HG03354 (cell line): Measurements from ENCODE around the gene PTK7.
"Not testable (repeated sequence)": the region's sequence is repeated elsewhere in the genome, so short reads cannot be mapped to it uniquely, and the experiment has no call there.

Source experiments
- ATAC-seq: cut with Tn5 transposase; IDR thresholded peaks from one replicate; pipeline ENCODE4 v1.9.1; 2021; ENCODE audit warnings: mild to moderate bottlenecking; ENCODE audit not compliant: unreplicated experiment, poor library complexity, severe bottlenecking

The PTK7 gene

GRCh38 chr6:43138267-43138666 is 62.2 kb downstream of the PTK7 start:
- ATAC-seq: no peak

- ATAC-seq: not testable (repeated sequence)
These were observed 63.9 kb downstream of the PTK7 start for GRCh38 chr6:43139973-43140372.

- ATAC-seq: no peak
These were observed 65.5 kb downstream of the PTK7 start for GRCh38 chr6:43141644-43142043.

- ATAC-seq: no peak
These were observed 66.0 kb downstream of the PTK7 start for GRCh38 chr6:43142101-43142500.

- peak; percentile 84 for ATAC-seq
These were observed 67.4 kb downstream of the PTK7 start for GRCh38 chr6:43143235-43144128.

- no peak for ATAC-seq
These were observed 68.8 kb downstream of the PTK7 start for GRCh38 chr6:43144879-43145278.

GRCh38 chr6:43146261-43146660 is 70.1 kb downstream of the PTK7 start:
- no peak for ATAC-seq

GRCh38 chr6:43146709-43147688 is 70.9 kb downstream of the PTK7 start:
- ATAC-seq: no peak

GRCh38 chr6:43147691-43148477 is 71.8 kb downstream of the PTK7 start:
- no peak for ATAC-seq

- no peak for ATAC-seq
These were observed 73.2 kb downstream of the PTK7 start for GRCh38 chr6:43149265-43149664.

- ATAC-seq: no peak
These were observed 74.1 kb downstream of the PTK7 start for GRCh38 chr6:43150051-43150751.

- ATAC-seq: no peak
These were observed 83.5 kb downstream of the PTK7 start for GRCh38 chr6:43159599-43159998.

- ATAC-seq: no peak
These were observed 87.8 kb downstream of the PTK7 start for GRCh38 chr6:43163899-43164298.

GRCh38 chr6:43170417-43170930 is 94.4 kb downstream of the PTK7 start:
- ATAC-seq: no peak

- peak; percentile 63 for ATAC-seq
These were observed 95.0 kb downstream of the PTK7 start, which contains the start of gene SRF for GRCh38 chr6:43170931-43171706. SRF (plus strand) TSS chr6:43171269; CDS start chr6:43171657, 388 bp downstream.

GRCh38 chr6:43171707-43172103 is 95.6 kb downstream of the PTK7 start:
- ATAC-seq: no peak

- ATAC-seq: no peak
These were observed 96.2 kb downstream of the PTK7 start for GRCh38 chr6:43172104-43173007.
